Fibroblast of mammary gland (primary cell): ENCODE results near the gene UBR2.
A peak's percentile ranks its signal among the peaks of the same experiment; 100 is the strongest.

Experiments
- DNase-seq: peaks from one replicate; pipeline ENCODE4 v3.0.0-alpha.2; 2010; ENCODE audit warnings: low read depth
- H3K4me3 ChIP-seq: 2 replicates; pipeline ENCODE4 v1.5.1; 2011; ENCODE audit warnings: low read depth, mild to moderate bottlenecking, low read length, moderate library complexity; ENCODE audit not compliant: control insufficient read depth
- CTCF ChIP-seq: conservative IDR thresholded peaks from 2 replicates; pipeline ENCODE4 v1.5.1; 2011; ENCODE audit warnings: low read depth, low read length, inconsistent platforms; ENCODE audit not compliant: control insufficient read depth, insufficient read depth

Gene UBR2

GRCh38 chr6:42720739-42721138 is 156.9 kb downstream of the UBR2 start:
- DNase-seq: no peak

GRCh38 chr6:42722497-42722896 is 158.7 kb downstream of the UBR2 start, which contains the start of gene PRPH2:
Gene PRPH2 (minus strand): TSS chr6:42722597. CDS start chr6:42722334, 263 bp downstream.
- no peak within 1 kb of the TSS for H3K4me3 ChIP-seq
- no peak for DNase-seq
- no peak for TF ChIP-seq CTCF

More at GRCh38 chr6:42720739-42721138, 156.9 kb downstream of the UBR2 start:
- TF ChIP-seq CTCF: no peak
- H3K4me3 ChIP-seq: no peak overlapping the region

GRCh38 chr6:42724825-42725224 is 161.0 kb downstream of the UBR2 start:
- no peak for DNase-seq
- no peak for TF ChIP-seq CTCF
- H3K4me3 ChIP-seq: no peak overlapping the region

GRCh38 chr6:42726026-42726425 is 162.2 kb downstream of the UBR2 start:
- H3K4me3 ChIP-seq: no peak overlapping the region
- no peak for TF ChIP-seq CTCF
- no peak for DNase-seq

GRCh38 chr6:42726485-42727086 is 162.8 kb downstream of the UBR2 start:
- H3K4me3 ChIP-seq: peak overlapping the region; percentile 43
- TF ChIP-seq CTCF: peak; percentile 92
- DNase-seq: peak; percentile 92

- no peak for TF ChIP-seq CTCF
- no peak for DNase-seq
- H3K4me3 ChIP-seq: peak overlapping the region; percentile 43
Observed at GRCh38 chr6:42727087-42727611, 163.3 kb downstream of the UBR2 start.

- TF ChIP-seq CTCF: no peak
- H3K4me3 ChIP-seq: no peak overlapping the region
- no peak for DNase-seq
Observed at GRCh38 chr6:42727627-42728026, 163.8 kb downstream of the UBR2 start.
